Gastroesophageal sphincter (tissue), 3 donors: ENCODE data around the gene SLIT3.

Experiments used
- CTCF ChIP-seq, 4 experiments: fragments of 200-600 bp in 2 of 4; fragments of 450-650 bp in 2 of 4; sonication (generic) in 1 of 4; IDR thresholded peaks; one replicate each; pipeline ENCODE4 v1.5.1; 2017 to 2019; ENCODE audit warnings: antibody characterized with exemption in 4 of 4, mild to moderate bottlenecking in 2 of 4, moderate library complexity in 2 of 4
- EP300 ChIP-seq: sonication (generic); formaldehyde crosslinking; IDR thresholded peaks from one replicate; pipeline ENCODE4 v1.6.1; 2017; ENCODE audit warnings: antibody characterized with exemption, mild to moderate bottlenecking
- POLR2A ChIP-seq, 2 donors: fragments of 450-650 bp; IDR thresholded peaks; one replicate each; pipeline ENCODE4 v1.6.1; 2017; ENCODE audit warnings: antibody characterized with exemption in 2 of 2, mild to moderate bottlenecking in 2 of 2, moderate library complexity in 1 of 2
- POLR2AphosphoS5 ChIP-seq: sonication (generic); formaldehyde crosslinking; IDR thresholded peaks from one replicate; pipeline ENCODE4 v1.6.1; 2017; ENCODE audit warnings: antibody characterized with exemption

GRCh38 chr5:168951769-168952168 lies 349.2 kb downstream of the SLIT3 start:
- TF ChIP-seq CTCF (IDR thresholded peaks at IDR 0.05) (no peak), POLR2AphosphoS5 (no peak), POLR2A (IDR thresholded peaks at IDR 0.05) (no peak), EP300 (no peak)
